Uterus (tissue), 4 donors: ENCODE data around the gene C21orf58. TPM values are rescaled to one million over a fixed set of nuclear protein-coding genes. Genes with fewer than 3 reads are reported as not detected.

Source experiments
- DNase-seq, 2 donors: peaks; one replicate each; pipeline ENCODE4 v3.0.0-alpha.2; 2019 to 2020
- H3K27ac ChIP-seq, 2 donors: fragments of 200-600 bp; sonication (generic); 1 replicate in 1 of 2; 2 replicates in 1 of 2; pipeline ENCODE4 v1.5.1; 2016 to 2018
- H3K27me3 ChIP-seq, 2 donors: fragments of 200-600 bp; sonication (generic); one replicate each; pipeline ENCODE4 v1.5.1; 2018 to 2019; ENCODE audit warnings: control low read depth in 1 of 2
- H3K36me3 ChIP-seq, 2 donors: fragments of 200-600 bp; sonication (generic); one replicate each; pipeline ENCODE4 v1.5.1; 2019; ENCODE audit warnings: control low read depth in 1 of 2
- H3K4me1 ChIP-seq, 2 donors: fragments of 200-600 bp; sonication (generic); one replicate each; pipeline ENCODE4 v1.5.1; 2018 to 2019; ENCODE audit warnings: control low read depth in 1 of 2
- H3K4me3 ChIP-seq, 2 donors: fragments of 200-600 bp; sonication (generic); 1 replicate in 1 of 2; 2 replicates in 1 of 2; pipeline ENCODE4 v1.5.1; 2018 to 2019; ENCODE audit warnings: mild to moderate bottlenecking in 1 of 2
- H3K9me3 ChIP-seq, 2 donors: fragments of 200-600 bp; sonication (generic); one replicate each; pipeline ENCODE4 v1.5.1; 2019; ENCODE audit warnings: control low read depth in 1 of 2
- POLR2A ChIP-seq, 2 donors: fragments of 450-650 bp; IDR thresholded peaks; one replicate each; pipeline ENCODE4 v1.6.1; 2016; ENCODE audit warnings: antibody characterized with exemption in 2 of 2, mild to moderate bottlenecking in 1 of 2, moderate library complexity in 1 of 2
- intact Hi-C: fragments of 100-400 bp; cut with DNase I; formaldehyde crosslinking; loops from one replicate; pipeline ENCODE4 v1.15.1; 2023; ENCODE audit warnings: low total_unique reads
- total RNA-seq, 4 donors: library from RNA; depleted of rRNA in 3 of 4; stranded (reverse); fragments of >200 nt in 3 of 4; gene quantifications; one replicate each; pipeline versions ENCODE4 v1.1.0 to v1.2.4, GENCODE V29; 2014 to 2023
- TF ChIP-seq, protein P1 (sequence below), 4 experiments: fragments of 200-600 bp in 2 of 4; fragments of 450-650 bp in 2 of 4; sonication (generic) in 2 of 4; IDR thresholded peaks; one replicate each; pipeline ENCODE4 v1.5.1; 2016 to 2019; ENCODE audit warnings: antibody characterized with exemption in 4 of 4, mild to moderate bottlenecking in 2 of 4, moderate library complexity in 1 of 4
- donor health status: DM: yes; HTN: yes; CAD: no.

Gene C21orf58
- total RNA-seq, 4 donors from 2014 or later = 0.88 to 9.4 (median 5.6) TPM

DNA sequence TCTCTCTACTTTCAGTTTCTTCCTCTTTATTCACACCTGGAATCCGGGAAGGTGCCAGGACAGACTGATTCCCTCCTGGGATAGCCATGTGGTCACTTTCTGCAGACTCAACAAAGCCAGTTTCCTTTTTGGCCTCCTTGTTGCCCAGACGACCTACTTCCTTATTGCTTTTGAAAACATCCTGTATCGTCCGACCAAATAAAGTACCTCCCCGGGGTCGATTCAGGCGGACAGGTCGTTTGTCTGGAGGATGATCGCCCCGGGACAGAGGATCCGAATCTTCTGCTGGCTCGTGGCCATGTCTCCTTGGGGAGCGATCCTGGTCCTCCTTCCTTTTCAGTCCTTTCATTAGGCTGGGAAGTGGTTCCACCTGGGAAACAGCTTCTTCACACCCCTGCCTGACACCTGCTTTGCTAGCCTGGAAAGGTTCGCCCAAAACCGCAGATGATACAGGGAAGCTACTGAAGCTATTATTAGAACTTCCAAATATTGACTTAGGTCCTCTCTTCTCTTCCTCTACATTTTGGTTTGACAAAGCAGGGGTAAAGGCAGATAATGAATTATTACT lies 39.5 kb downstream of the C21orf58 start:
- TF ChIP-seq, protein P1, sequence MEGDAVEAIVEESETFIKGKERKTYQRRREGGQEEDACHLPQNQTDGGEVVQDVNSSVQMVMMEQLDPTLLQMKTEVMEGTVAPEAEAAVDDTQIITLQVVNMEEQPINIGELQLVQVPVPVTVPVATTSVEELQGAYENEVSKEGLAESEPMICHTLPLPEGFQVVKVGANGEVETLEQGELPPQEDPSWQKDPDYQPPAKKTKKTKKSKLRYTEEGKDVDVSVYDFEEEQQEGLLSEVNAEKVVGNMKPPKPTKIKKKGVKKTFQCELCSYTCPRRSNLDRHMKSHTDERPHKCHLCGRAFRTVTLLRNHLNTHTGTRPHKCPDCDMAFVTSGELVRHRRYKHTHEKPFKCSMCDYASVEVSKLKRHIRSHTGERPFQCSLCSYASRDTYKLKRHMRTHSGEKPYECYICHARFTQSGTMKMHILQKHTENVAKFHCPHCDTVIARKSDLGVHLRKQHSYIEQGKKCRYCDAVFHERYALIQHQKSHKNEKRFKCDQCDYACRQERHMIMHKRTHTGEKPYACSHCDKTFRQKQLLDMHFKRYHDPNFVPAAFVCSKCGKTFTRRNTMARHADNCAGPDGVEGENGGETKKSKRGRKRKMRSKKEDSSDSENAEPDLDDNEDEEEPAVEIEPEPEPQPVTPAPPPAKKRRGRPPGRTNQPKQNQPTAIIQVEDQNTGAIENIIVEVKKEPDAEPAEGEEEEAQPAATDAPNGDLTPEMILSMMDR (IDR thresholded peaks at IDR 0.05) = no peak
- no peak for TF ChIP-seq POLR2A (IDR thresholded peaks at IDR 0.05)
- no peaks in the 10 kb centered on the region for H3K9me3 ChIP-seq
- intact Hi-C loops = no loop called here
- H3K4me1 ChIP-seq = peaks cover 9 to 12% of the 10 kb centered on the region in 2 donors
- no peaks in the 10 kb centered on the region for H3K27me3 ChIP-seq
- no peak overlapping the region for H3K4me3 ChIP-seq
- H3K27ac ChIP-seq = no peak overlapping the region
- no peak for DNase-seq
- H3K36me3 ChIP-seq = no peaks in the 10 kb centered on the region

DNA sequence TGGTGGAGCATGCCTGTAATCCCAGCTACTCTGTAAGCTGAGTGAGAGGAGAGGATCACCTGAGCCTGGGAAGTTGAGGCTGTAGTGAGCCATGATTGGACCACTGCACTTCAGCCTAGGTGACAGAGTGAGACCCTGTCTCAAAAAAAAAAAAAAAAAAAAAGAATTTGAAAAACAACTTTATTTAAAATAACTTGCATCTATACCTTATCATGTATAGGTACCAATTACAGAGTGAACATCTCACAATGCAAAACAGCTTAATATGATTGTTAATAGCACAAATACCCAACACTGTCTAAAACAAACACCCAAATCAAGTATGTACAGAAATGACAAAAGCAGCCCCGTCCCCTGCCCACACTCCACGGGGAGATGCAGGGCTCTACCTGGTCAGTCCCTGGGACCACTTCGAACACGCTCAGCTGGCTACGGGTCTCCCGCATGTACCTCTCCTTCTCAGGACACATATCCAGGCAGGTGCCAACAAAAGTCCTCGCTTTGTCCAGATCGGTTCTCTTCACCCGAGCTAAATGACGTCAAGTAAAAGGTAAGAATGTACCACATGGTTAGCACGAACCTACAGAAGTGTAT lies 48.8 kb downstream of the C21orf58 start:
- H3K4me3 ChIP-seq = no peak overlapping the region
- intact Hi-C loops = no loop called here
- no peaks in the 10 kb centered on the region for H3K36me3 ChIP-seq
- TF ChIP-seq, protein P1 (IDR thresholded peaks at IDR 0.05) = no peak
- no peak for TF ChIP-seq POLR2A (IDR thresholded peaks at IDR 0.05)
- H3K4me1 ChIP-seq = no peaks in the 10 kb centered on the region
- no peaks in the 10 kb centered on the region for H3K27me3 ChIP-seq
- H3K9me3 ChIP-seq = no peaks in the 10 kb centered on the region
- DNase-seq = no peak
- H3K27ac ChIP-seq = no peak overlapping the region

DNA sequence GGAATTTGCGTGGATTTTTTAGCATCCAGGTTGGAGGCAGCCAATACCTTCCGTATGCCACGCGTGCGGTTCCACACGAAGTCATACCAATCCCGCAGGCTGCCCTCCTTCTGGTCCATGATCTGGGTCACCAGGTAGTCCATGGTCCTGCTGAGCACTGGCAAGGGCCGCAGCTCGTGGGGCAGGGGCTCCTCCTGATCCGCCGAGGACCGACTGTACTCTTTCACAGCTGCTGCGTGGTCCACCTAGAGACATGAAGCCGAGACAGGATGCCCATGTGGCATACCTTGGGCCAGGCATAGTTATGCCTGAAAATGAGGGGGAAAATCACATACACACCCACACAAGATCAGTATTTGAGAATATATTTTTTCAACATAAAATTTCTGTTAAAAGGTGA lies 50.3 kb downstream of the C21orf58 start:
- H3K27me3 ChIP-seq = no peaks in the 10 kb centered on the region
- no peak overlapping the region for H3K4me3 ChIP-seq
- no peaks in the 10 kb centered on the region for H3K9me3 ChIP-seq
- H3K4me1 ChIP-seq = no peaks in the 10 kb centered on the region
- no peak overlapping the region for H3K27ac ChIP-seq
- TF ChIP-seq POLR2A (IDR thresholded peaks at IDR 0.05) = no peak
- TF ChIP-seq, protein P1 (IDR thresholded peaks at IDR 0.05) = no peak
- no peaks in the 10 kb centered on the region for H3K36me3 ChIP-seq
- DNase-seq = no peak
- intact Hi-C loops = no loop called here

DNA sequence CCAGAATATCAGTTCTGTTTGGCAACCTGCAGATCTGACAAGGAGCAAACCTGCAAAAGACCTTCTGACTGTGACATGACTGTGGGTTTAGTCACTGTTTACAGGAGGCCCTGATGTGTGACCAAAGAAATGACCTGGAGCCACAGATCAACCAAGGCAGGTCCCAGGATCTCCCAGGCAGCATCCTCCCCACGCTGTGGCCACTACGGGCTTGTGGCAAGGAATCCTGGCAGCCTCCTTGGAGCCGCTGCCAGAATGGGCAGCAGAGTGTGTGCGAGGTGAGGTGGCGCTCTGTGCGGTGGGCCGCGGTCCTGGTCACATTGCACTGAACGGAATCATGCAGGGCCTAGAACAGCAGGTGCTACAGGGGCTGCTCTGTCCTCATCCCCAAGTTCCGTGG lies 54.2 kb downstream of the C21orf58 start:
- Histone ChIP-seq H3K4me3 (no peak overlapping the region), H3K27me3 (no peaks in the 10 kb centered on the region), H3K36me3 (no peaks in the 10 kb centered on the region), H3K4me1 (no peaks in the 10 kb centered on the region), H3K27ac (no peak overlapping the region), H3K9me3 (no peaks in the 10 kb centered on the region)
- no peak for TF ChIP-seq POLR2A (IDR thresholded peaks at IDR 0.05)
- TF ChIP-seq, protein P1 (IDR thresholded peaks at IDR 0.05) = no peak
- intact Hi-C loops = no loop called here
- no peak for DNase-seq

DNA sequence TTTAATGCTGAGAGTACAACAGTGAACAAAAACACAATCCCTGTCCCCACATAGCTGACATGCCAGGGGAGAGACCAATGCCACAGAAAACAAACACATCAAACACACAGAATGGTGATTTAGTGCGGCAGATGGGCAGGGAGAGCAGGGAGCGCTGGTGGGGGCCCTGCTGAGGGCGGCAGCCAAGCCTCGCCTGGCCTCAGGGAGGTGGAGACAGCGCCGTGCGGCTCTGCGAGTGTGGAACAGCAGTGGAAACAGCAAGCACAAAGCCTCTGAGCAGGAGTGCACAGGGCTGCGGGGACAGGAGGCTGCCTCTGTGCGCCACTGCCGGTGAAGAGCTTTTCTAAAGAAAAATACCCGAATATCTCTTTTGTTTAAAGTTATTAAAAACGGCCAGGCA lies 55.3 kb downstream of the C21orf58 start:
- Histone ChIP-seq H3K4me1 (no peaks in the 10 kb centered on the region), H3K9me3 (no peaks in the 10 kb centered on the region), H3K4me3 (no peak overlapping the region), H3K36me3 (no peaks in the 10 kb centered on the region), H3K27me3 (no peaks in the 10 kb centered on the region), H3K27ac (no peak overlapping the region)
- intact Hi-C loops = no loop called here
- TF ChIP-seq POLR2A (IDR thresholded peaks at IDR 0.05) = no peak
- TF ChIP-seq, protein P1 (IDR thresholded peaks at IDR 0.05) = no peak
- no peak for DNase-seq
